PC-3 (cell line): ENCODE data around the gene CFAP97D1.

Source experiments
- EZH2 ChIP-seq: fragments of 300-600 bp; sonication (generic); IDR thresholded peaks from one replicate; pipeline ENCODE4 v1.6.1; 2017; ENCODE audit warnings: antibody characterized with exemption, mild to moderate bottlenecking, low read length; ENCODE audit not compliant: unreplicated experiment
- TF ChIP-seq, protein P1 (sequence below): fragments of 300-600 bp; sonication (generic); conservative IDR thresholded peaks from 2 replicates; pipeline ENCODE4 v1.5.1; 2017; ENCODE audit warnings: antibody characterized with exemption, low read depth, mild to moderate bottlenecking, low read length

DNA sequence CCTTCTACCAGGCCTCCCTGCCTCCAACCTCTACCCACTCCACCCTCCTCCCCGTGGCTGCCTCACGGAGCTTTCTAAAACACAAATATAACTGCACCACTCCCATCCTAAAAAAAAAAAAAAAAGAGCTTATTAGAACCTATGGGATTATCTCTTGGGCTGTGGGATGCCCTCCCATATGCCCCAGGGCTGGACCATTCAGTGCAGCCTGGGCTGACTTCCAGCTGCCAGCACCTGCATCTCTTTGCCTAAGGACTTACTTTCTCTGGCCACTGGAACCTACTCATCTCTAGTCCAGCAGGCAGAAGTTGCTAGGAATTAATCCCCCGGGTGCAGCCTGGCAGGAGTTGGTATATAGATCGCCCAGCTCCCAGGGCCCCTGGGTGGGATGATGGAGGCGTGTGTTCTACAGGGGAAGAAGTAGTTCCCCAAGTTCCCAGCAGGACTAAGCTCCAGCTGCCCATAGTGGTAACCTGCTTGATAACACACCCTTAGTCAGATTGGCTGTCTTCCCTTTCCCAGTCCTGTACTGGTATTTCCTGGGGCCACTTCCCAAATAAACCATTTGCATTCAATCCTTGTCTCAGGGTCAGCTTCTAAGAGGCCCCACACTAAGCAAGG, 42.4 kb downstream of the CFAP97D1 start:
- TF ChIP-seq, protein P1, sequence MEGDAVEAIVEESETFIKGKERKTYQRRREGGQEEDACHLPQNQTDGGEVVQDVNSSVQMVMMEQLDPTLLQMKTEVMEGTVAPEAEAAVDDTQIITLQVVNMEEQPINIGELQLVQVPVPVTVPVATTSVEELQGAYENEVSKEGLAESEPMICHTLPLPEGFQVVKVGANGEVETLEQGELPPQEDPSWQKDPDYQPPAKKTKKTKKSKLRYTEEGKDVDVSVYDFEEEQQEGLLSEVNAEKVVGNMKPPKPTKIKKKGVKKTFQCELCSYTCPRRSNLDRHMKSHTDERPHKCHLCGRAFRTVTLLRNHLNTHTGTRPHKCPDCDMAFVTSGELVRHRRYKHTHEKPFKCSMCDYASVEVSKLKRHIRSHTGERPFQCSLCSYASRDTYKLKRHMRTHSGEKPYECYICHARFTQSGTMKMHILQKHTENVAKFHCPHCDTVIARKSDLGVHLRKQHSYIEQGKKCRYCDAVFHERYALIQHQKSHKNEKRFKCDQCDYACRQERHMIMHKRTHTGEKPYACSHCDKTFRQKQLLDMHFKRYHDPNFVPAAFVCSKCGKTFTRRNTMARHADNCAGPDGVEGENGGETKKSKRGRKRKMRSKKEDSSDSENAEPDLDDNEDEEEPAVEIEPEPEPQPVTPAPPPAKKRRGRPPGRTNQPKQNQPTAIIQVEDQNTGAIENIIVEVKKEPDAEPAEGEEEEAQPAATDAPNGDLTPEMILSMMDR: no peak
- no peak for TF ChIP-seq EZH2
